Endothelial cell (in vitro differentiated cells): ENCODE results near the gene JKAMP. TPM values are rescaled to one million over a fixed set of nuclear protein-coding genes. Genes with fewer than 3 reads are reported as not detected.

Experiments
- DNase-seq: peaks from one replicate; pipeline ENCODE4 v3.0.0; 2021; ENCODE audit warnings: low spot score
- H3K27ac Mint-ChIP-seq: one replicate; pipeline ENCODE4 v1.8.0; 2021; ENCODE audit warnings: mixed read lengths, inconsistent platforms; ENCODE audit not compliant: unreplicated experiment
- H3K27me3 Mint-ChIP-seq: one replicate; pipeline ENCODE4 v1.8.0; 2021; ENCODE audit warnings: mild to moderate bottlenecking, moderate library complexity, mixed read lengths, inconsistent platforms; ENCODE audit not compliant: unreplicated experiment
- H3K36me3 Mint-ChIP-seq: one replicate; pipeline ENCODE4 v1.8.0; 2021; ENCODE audit warnings: mild to moderate bottlenecking, low read depth, mixed read lengths, inconsistent platforms; ENCODE audit not compliant: unreplicated experiment
- H3K4me1 Mint-ChIP-seq: one replicate; pipeline ENCODE4 v1.8.0; 2021; ENCODE audit warnings: mild to moderate bottlenecking, mixed read lengths, inconsistent platforms; ENCODE audit not compliant: unreplicated experiment
- H3K4me3 Mint-ChIP-seq: one replicate; pipeline ENCODE4 v1.8.0; 2021; ENCODE audit warnings: mild to moderate bottlenecking, mixed read lengths, inconsistent platforms; ENCODE audit not compliant: unreplicated experiment
- H3K9me3 Mint-ChIP-seq: one replicate; pipeline ENCODE4 v1.8.0; 2021; ENCODE audit warnings: mixed read lengths, inconsistent platforms; ENCODE audit not compliant: unreplicated experiment
- total RNA-seq: library from RNA; stranded (reverse); fragmentation: NEBNext Ultra II Directional; extraction: Animal tissue kit (Norgen Biotek cat#: 25700); gene quantifications from one replicate; pipeline ENCODE4 v1.2.1, GENCODE V29; 2021; ENCODE audit not compliant: unreplicated experiment
- TF ChIP-seq, protein P1 (sequence below): fragments of 200-600 bp; sonication (generic); IDR thresholded peaks from one replicate; pipeline ENCODE4 v1.5.0; 2021; ENCODE audit warnings: antibody characterized with exemption; ENCODE audit not compliant: unreplicated experiment

Gene JKAMP
- total RNA-seq, 1 donor from 2014 or later: 36.5 TPM

DNA sequence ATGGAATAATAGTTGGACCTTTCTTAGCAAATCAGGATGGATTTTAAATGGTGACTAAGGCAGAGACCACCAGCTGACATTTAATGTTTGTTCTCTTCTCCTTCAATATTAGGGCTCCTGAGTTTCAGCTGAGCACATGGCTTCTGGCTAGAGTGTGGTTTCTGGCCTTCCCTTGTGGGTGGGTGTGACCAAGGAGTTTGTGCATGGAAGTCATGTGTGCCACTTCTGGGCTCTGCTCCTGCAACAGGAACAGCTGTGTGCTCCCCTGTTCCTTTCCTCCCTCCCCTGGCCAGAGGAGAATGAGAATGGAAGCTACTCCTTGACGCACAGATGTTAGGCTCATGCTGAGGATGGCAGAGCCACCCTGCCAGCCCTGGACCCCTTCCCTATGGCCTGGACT is 48.1 kb downstream of the JKAMP start:
- Mint-ChIP-seq H3K4me3 (no peak overlapping the region), H3K27ac (no peak overlapping the region), H3K36me3 (no peaks in the 10 kb centered on the region), H3K27me3 (no peaks in the 10 kb centered on the region), H3K4me1 (no peaks in the 10 kb centered on the region), H3K9me3 (no peaks in the 10 kb centered on the region)
- no peak for DNase-seq
- TF ChIP-seq, protein P1, sequence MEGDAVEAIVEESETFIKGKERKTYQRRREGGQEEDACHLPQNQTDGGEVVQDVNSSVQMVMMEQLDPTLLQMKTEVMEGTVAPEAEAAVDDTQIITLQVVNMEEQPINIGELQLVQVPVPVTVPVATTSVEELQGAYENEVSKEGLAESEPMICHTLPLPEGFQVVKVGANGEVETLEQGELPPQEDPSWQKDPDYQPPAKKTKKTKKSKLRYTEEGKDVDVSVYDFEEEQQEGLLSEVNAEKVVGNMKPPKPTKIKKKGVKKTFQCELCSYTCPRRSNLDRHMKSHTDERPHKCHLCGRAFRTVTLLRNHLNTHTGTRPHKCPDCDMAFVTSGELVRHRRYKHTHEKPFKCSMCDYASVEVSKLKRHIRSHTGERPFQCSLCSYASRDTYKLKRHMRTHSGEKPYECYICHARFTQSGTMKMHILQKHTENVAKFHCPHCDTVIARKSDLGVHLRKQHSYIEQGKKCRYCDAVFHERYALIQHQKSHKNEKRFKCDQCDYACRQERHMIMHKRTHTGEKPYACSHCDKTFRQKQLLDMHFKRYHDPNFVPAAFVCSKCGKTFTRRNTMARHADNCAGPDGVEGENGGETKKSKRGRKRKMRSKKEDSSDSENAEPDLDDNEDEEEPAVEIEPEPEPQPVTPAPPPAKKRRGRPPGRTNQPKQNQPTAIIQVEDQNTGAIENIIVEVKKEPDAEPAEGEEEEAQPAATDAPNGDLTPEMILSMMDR: no peak

DNA sequence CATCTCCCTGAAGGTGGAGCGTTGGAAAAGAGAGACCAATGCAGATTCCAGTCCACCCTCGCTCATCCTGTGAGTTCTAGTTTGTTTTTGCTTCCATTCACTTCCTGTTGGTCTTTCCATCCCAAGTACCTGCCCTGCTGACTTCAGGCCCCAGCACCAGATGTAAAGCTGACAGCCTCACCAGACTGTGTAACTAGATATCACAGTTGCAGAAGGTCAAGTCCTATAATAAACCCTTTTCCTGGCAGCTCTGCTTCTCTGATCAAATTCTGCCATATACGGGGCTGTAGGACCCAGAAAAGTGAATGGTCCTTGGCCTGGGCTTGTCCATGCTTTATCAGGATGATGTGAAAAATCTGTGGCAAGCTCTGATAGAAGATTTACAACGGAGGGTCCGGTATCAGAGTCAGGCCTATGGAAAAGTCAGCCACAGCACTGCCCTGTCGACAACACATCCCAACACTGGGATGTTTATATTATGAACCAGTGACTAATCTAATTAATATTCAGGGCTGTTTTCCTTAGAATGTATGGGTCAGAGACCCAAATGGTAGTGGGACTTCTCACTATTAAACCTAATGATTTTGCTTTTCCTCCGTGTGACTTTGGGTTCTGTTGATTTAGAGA is 50.2 kb downstream of the JKAMP start:
- no peak for DNase-seq
- TF ChIP-seq, protein P1: no peak
- H3K9me3 Mint-ChIP-seq: no peaks in the 10 kb centered on the region
- H3K4me1 Mint-ChIP-seq: no peaks in the 10 kb centered on the region
- no peaks in the 10 kb centered on the region for H3K27me3 Mint-ChIP-seq
- no peak overlapping the region for H3K4me3 Mint-ChIP-seq
- H3K27ac Mint-ChIP-seq: no peak overlapping the region
- H3K36me3 Mint-ChIP-seq: no peaks in the 10 kb centered on the region

DNA sequence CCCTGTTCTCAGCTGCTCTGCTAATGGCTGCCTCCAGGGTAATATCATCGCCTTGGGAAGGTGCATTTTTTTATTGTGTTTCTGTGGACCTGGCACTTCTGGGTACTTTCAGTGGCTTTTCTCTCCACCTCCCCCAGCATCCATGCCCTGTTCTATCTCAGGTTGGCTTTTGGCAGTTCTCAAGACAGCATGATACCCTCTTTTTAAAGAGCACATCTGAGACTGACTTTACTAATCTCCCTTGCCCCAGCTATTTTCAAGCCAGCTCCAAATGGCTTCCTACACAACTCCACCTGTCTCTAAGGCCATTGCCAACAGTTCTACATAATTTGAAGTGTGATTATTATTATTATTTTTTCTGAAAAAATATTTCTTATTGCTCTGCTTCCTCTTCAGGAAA is 53.2 kb downstream of the JKAMP start:
- H3K27me3 Mint-ChIP-seq: no peaks in the 10 kb centered on the region
- H3K27ac Mint-ChIP-seq: no peak overlapping the region
- H3K36me3 Mint-ChIP-seq: no peaks in the 10 kb centered on the region
- no peaks in the 10 kb centered on the region for H3K9me3 Mint-ChIP-seq
- no peak for DNase-seq
- TF ChIP-seq, protein P1: no peak
- H3K4me1 Mint-ChIP-seq: no peaks in the 10 kb centered on the region
- H3K4me3 Mint-ChIP-seq: no peak overlapping the region

DNA sequence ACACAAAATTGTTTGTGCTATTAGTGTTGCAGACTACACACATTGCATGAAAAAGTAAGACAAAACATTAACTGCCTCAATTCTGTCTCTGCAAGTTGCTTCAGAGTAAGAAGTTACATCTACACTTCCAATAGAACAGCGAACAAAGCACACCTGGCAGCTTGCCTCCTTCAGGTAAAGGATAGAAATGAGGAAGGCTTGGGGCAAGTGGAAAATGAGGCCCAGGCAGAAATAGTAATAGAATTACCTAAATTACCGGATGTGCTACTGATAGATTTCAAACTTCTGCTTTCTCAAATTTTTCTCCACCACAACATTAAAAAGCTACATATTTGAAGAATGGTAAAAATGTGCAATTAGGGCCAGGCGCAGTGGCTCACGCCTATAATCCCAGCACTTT is 54.6 kb downstream of the JKAMP start:
- TF ChIP-seq, protein P1: no peak
- no peaks in the 10 kb centered on the region for H3K9me3 Mint-ChIP-seq
- H3K4me3 Mint-ChIP-seq: no peak overlapping the region

DNA sequence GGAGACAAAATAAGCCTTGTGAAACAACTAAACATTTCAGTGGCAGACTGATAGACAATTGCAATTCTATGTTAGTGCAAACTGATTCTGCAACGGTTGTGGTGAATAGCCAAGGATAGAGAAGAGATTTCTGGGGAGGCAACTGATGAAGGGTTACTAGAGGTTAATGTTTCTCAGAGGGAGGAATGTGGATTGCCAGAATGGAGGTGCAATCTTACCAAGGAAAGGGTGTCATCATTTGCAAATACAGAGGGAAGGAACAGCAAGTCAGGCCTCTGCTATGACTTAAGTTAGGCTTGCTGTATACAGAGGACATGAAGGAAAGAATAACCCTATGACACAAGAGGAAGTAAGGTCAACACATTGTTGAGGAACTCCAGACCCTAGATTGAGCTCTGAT is 56.5 kb downstream of the JKAMP start:
- DNase-seq: no peak
- Mint-ChIP-seq H3K9me3 (no peaks in the 10 kb centered on the region), H3K4me3 (no peak overlapping the region), H3K27me3 (no peaks in the 10 kb centered on the region), H3K27ac (no peak overlapping the region), H3K4me1 (no peaks in the 10 kb centered on the region), H3K36me3 (no peaks in the 10 kb centered on the region)
- TF ChIP-seq, protein P1: no peak

More for the DNA sequence above, 54.6 kb downstream of the JKAMP start:
- Mint-ChIP-seq H3K27ac (no peak overlapping the region), H3K27me3 (no peaks in the 10 kb centered on the region), H3K4me1 (no peaks in the 10 kb centered on the region), H3K36me3 (no peaks in the 10 kb centered on the region)
- DNase-seq: no peak
